ENCODE data around the gene TRMT5.

DNA sequence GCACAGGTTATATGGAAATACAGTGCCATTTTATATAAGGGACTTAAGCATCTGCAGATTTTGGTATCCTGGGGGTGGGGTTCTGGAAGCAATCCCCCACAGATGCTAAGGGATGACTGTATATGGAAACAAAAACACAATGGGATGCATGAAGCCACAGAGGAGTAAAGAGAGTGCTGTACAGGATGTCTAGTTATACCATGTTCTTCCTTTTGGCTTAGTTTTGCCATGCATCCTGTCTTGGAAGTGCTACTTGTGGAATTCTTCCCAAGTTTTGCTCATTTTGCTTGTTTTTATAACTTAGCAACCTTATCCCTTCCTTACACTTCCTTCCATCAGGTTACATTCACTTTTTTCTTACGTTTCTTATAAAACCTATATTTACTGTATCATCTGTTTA is 55.6 kb downstream of the TRMT5 start:
- TF ChIP-seq EZH2phosphoT487 (IDR thresholded peaks at IDR 0.05; ENCODE audit: insufficient read depth, low read depth) (no peak), EZH2 (IDR thresholded peaks at IDR 0.05; ENCODE audit: insufficient read depth, poor library complexity, severe bottlenecking) (no peak)

Data from GM23248 (cell line).